ENCODE measurements around the gene GRAMD1B. TPM values are rescaled to one million over a fixed set of nuclear protein-coding genes. Genes with fewer than 3 reads are reported as not detected.

The GRAMD1B gene
- total RNA-seq, 3 donors from 2014 or later = 3.2 to 4.4 (median 4.1) TPM

GRCh38 chr11:123392844-123393243 is 37.2 kb upstream of the GRAMD1B start:
- Histone ChIP-seq H3K4me3 (no peak overlapping the region), H3K36me3 (ENCODE audit: low read depth) (no peaks in the 10 kb centered on the region), H3K9me3 (no peaks in the 10 kb centered on the region), H3K4me1 (ENCODE audit: low read depth) (no peaks in the 10 kb centered on the region)
- ATAC-seq = no peak
- no peak for TF ChIP-seq CTCF (IDR thresholded peaks at IDR 0.05)
- no peak for DNase-seq
- intact Hi-C loops (cut with DNase I, micrococcal nuclease) = no loop called here

GRCh38 chr11:123393312-123393927 is 36.6 kb upstream of the GRAMD1B start:
- no peak overlapping the region for H3K4me3 ChIP-seq
- H3K36me3 ChIP-seq (ENCODE audit: low read depth) = no peaks in the 10 kb centered on the region
- intact Hi-C loops (cut with DNase I, micrococcal nuclease) = no loop called here
- H3K9me3 ChIP-seq = no peaks in the 10 kb centered on the region
- ATAC-seq = no peak
- no peak for DNase-seq
- no peak for TF ChIP-seq CTCF (IDR thresholded peaks at IDR 0.05)
- no peaks in the 10 kb centered on the region for H3K4me1 ChIP-seq (ENCODE audit: low read depth)

- intact Hi-C loops (cut with DNase I, micrococcal nuclease) = no loop called here
- no peak overlapping the region for H3K4me3 ChIP-seq
- ATAC-seq = no peak
- TF ChIP-seq CTCF (IDR thresholded peaks at IDR 0.05) = no peak
- H3K4me1 ChIP-seq (ENCODE audit: low read depth) = peaks cover 20% of the 10 kb centered on the region
- H3K9me3 ChIP-seq = no peaks in the 10 kb centered on the region
- no peak for DNase-seq
- no peaks in the 10 kb centered on the region for H3K36me3 ChIP-seq (ENCODE audit: low read depth)
Observed at GRCh38 chr11:123404676-123405075, 25.4 kb upstream of the GRAMD1B start.

- DNase-seq (no peak), ATAC-seq (no peak)
- peaks cover 23% of the 10 kb centered on the region for H3K4me1 ChIP-seq (ENCODE audit: low read depth)
- H3K9me3 ChIP-seq = no peaks in the 10 kb centered on the region
- intact Hi-C loops (cut with DNase I, micrococcal nuclease) = no loop called here
- no peak for TF ChIP-seq CTCF (IDR thresholded peaks at IDR 0.05)
- H3K4me3 ChIP-seq = no peak overlapping the region
- H3K36me3 ChIP-seq (ENCODE audit: low read depth) = no peaks in the 10 kb centered on the region
Observed at GRCh38 chr11:123405123-123405592, 24.9 kb upstream of the GRAMD1B start.

- Histone ChIP-seq H3K9me3 (no peaks in the 10 kb centered on the region), H3K4me1 (ENCODE audit: low read depth) (peaks cover 23% of the 10 kb centered on the region), H3K4me3 (no peak overlapping the region), H3K36me3 (ENCODE audit: low read depth) (no peaks in the 10 kb centered on the region)
- TF ChIP-seq CTCF (IDR thresholded peaks at IDR 0.05) = no peak
- intact Hi-C loops (cut with DNase I, micrococcal nuclease) = loop anchor here in 1 of 2 donors (2.0 kb wide), 1 partner anchor 72 kb away; no protein-coding TSS in a partner anchor
- ATAC-seq (no peak), DNase-seq (no peak)
Observed at GRCh38 chr11:123406441-123407129, 23.5 kb upstream of the GRAMD1B start.

Measured in mucosa of descending colon (tissue), 3 donors.